BJ (cell line): Measurements from ENCODE around the gene ADD1. TPM values are rescaled to one million over a fixed set of nuclear protein-coding genes. Genes with fewer than 3 reads are reported as not detected.

Source experiments
- CTCF ChIA-PET: fragments of 350-600 bp; formaldehyde crosslinking; extraction: SDS; loops from one replicate; lab custom pipeline; 2021; ENCODE audit warnings: antibody characterized with exemption, inconsistent platforms; lab: Yijun Ruan, JAX
- POLR2A ChIA-PET: fragments of 300-600 bp; sonication (Branson Sonifier 250); formaldehyde crosslinking; extraction: SDS; loops from one replicate; lab custom pipeline; 2021; ENCODE audit warnings: antibody characterized with exemption; lab: Charles Lee
- DNase-seq: peaks from one replicate; pipeline ENCODE4 v3.0.0-alpha.2; 2011; ENCODE audit warnings: low read depth
- H3K27me3 ChIP-seq: 2 replicates; pipeline ENCODE4 v1.6.0; 2011; ENCODE audit warnings: low read length; ENCODE audit not compliant: control insufficient read depth, insufficient read depth
- H3K36me3 ChIP-seq: 2 replicates; pipeline ENCODE4 v1.5.1; 2011; ENCODE audit warnings: low read length; ENCODE audit not compliant: control insufficient read depth, insufficient read depth
- H3K4me3 ChIP-seq: 2 replicates; pipeline ENCODE4 v1.5.1; 2011; ENCODE audit warnings: low read depth, mild to moderate bottlenecking, control low read depth, low read length
- polyA plus RNA-seq: library from polyadenylated mRNA; depleted of rRNA; stranded (reverse); fragments of >200 nt; gene quantifications from 2 replicates; pipeline ENCODE4 v1.2.3, GENCODE V29; 2011
- TF ChIP-seq, protein P1 (sequence below): IDR thresholded peaks from 2 replicates; pipeline ENCODE4 v1.5.1; 2011; ENCODE audit warnings: low read depth, mild to moderate bottlenecking, control low read depth, inconsistent platforms, low read length, moderate library complexity; ENCODE audit not compliant: insufficient read depth

ADD1 gene
- polyA plus RNA-seq, 1 experiment: 140 TPM

DNA sequence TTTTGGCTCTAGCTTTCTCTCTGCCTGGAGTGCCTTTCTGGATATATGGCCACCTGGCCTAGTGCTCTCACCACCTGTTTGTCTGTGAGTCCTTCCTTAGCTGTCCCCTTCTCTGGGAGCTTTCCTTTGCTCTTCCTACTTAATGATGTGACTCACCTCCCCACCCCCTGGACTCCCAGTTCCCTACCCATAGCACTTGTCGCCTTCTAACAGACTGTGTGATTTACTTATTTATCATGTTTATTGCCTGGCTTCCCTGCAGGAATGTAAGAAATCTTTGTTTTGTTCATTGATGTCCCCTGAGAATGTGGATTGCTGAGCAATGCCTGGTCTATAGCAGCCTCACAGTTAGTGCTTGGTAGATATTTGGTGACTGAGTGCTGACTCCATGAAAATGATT, 18.9 kb downstream of the ADD1 start:
- no peaks in the 10 kb centered on the region for H3K36me3 ChIP-seq
- TF ChIP-seq, protein P1, sequence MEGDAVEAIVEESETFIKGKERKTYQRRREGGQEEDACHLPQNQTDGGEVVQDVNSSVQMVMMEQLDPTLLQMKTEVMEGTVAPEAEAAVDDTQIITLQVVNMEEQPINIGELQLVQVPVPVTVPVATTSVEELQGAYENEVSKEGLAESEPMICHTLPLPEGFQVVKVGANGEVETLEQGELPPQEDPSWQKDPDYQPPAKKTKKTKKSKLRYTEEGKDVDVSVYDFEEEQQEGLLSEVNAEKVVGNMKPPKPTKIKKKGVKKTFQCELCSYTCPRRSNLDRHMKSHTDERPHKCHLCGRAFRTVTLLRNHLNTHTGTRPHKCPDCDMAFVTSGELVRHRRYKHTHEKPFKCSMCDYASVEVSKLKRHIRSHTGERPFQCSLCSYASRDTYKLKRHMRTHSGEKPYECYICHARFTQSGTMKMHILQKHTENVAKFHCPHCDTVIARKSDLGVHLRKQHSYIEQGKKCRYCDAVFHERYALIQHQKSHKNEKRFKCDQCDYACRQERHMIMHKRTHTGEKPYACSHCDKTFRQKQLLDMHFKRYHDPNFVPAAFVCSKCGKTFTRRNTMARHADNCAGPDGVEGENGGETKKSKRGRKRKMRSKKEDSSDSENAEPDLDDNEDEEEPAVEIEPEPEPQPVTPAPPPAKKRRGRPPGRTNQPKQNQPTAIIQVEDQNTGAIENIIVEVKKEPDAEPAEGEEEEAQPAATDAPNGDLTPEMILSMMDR: no peak
- H3K27me3 ChIP-seq: no peaks in the 10 kb centered on the region
- ChIA-PET POLR2A (no interaction called here), CTCF (interaction anchor here (0.6 to 1.1 kb wide), 3 partner anchors 9 to 99 kb away, joined by 3 to 5 read pairs (median 3); no protein-coding TSS in a partner anchor)
- no peak overlapping the region for H3K4me3 ChIP-seq
- DNase-seq: no peak

DNA sequence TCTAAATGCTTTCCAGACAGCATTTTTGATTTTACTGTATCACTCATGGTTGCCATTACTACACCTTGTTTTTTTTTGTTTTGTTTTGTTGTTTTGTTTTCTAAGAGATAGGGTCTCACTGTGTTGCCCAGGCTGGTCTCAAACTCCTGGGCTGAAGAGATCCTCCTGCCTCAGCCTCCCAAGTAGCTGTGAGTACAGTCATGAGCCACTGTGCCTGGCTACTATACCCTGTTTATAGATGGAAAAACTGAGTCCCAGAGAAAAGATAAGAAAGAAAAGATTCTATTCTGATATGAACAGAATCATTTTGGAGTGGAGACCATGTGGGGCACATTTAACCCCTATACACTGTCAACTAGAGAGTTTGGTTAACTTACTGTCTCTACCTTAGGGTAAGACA, 20.0 kb downstream of the ADD1 start:
- DNase-seq: no peak
- TF ChIP-seq, protein P1: no peak
- Histone ChIP-seq H3K27me3 (no peaks in the 10 kb centered on the region), H3K36me3 (no peaks in the 10 kb centered on the region), H3K4me3 (no peak overlapping the region)
- ChIA-PET POLR2A (no interaction called here), CTCF (no interaction called here)

DNA sequence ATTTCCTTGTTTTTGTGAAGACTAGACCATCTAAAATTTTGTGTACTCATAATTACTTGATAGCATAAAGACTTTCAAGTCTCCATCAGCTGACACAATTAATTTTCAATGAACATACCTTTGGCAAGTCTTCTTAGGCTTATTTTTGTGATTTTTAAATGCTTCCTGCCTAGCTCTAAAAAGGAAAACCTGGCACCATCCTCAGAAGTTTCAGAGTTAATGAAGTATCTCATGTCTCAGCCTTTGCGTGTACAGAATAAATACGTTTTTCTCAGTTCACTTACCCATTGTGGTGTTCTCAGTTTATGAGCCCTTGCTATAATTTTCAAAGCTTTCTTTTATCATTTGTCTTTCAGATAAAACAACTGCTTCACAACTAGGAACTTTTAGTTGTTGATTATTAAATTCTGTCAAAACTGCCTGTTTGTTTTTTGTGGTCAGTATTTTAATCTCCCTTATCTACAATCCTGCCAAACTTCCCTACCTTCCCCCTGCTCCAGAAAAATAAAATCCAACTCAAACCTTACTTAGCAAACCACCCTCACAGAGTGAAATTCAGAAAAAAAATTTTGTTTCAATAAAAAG, 21.6 kb downstream of the ADD1 start:
- CTCF ChIA-PET: interaction anchor here (2.6 kb wide), 1 partner anchor 101 kb away, joined by 7 read pairs; no protein-coding TSS in a partner anchor
- TF ChIP-seq, protein P1: no peak
- POLR2A ChIA-PET: no interaction called here

DNA sequence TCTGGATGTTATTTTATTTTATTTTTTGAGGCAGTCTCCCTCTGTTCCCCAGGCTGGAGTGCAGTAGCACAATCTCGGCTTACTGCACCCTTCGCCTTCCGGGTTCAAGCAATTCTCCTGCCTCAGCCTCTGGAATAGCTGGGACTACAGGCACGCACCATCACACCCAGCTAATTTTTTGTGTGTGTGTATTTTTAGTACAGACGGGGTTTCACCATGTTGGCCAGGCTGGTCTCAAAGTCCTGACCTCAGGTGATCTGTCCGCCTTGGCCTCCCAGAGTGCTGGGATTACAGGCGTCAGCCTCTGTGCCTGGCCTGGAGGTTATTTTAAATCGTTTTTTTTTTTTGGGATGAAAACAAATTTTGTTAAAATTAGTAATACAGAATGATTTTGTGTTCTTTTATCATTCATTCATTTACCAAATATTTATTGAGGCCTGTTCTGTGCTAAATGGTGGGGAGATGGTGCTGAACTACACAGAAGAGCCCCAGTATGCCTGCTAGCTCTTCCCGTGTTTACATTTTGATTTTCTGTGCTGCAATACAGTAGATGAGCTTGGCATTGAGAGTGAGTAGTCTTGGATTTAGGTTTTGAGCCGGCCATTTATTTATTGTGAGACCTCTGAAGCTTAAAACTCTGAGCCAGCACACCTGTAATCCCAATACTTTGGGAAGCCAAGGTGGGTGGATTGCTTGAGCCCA, 22.7 kb downstream of the ADD1 start:
- no peak for DNase-seq
- CTCF ChIA-PET: interaction anchor here (0.7 to 2.6 kb wide), 3 partner anchors 48 to 145 kb away, joined by 4 to 7 read pairs (median 5); no protein-coding TSS in a partner anchor
- Histone ChIP-seq H3K36me3 (no peaks in the 10 kb centered on the region), H3K4me3 (no peak overlapping the region), H3K27me3 (no peaks in the 10 kb centered on the region)
- POLR2A ChIA-PET: no interaction called here
- TF ChIP-seq, protein P1: no peak

More for the DNA sequence above, 21.6 kb downstream of the ADD1 start:
- Histone ChIP-seq H3K4me3 (no peak overlapping the region), H3K36me3 (no peaks in the 10 kb centered on the region), H3K27me3 (no peaks in the 10 kb centered on the region)
- no peak for DNase-seq

DNA sequence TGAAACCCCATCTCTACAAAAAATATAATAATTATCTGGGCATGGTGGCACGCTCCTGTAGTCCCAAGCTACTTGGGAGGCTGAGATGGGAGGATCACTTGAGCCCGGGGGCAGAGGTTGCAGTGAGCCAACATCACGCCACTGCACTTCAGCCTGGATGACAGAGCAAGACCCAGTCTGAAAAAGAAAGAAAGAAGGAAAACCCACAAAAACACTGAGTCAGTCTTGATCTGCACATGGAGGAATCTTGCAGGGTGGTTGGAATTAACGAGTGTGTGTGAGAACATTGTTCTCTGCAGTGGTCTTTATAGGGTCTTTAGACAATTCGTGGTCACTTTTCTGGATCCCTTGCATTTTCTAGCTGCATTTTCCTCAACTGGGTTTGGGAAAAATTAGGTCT, 23.2 kb downstream of the ADD1 start:
- TF ChIP-seq, protein P1: no peak
- DNase-seq: no peak
- ChIA-PET POLR2A (no interaction called here), CTCF (interaction anchor here (0.7 to 2.6 kb wide), 4 partner anchors 17 to 146 kb away, joined by 3 to 7 read pairs (median 4); no protein-coding TSS in a partner anchor)
- Histone ChIP-seq H3K4me3 (no peak overlapping the region), H3K27me3 (no peaks in the 10 kb centered on the region), H3K36me3 (no peaks in the 10 kb centered on the region)
